ENCODE measurements around the gene FOXL2.

Gene FOXL2

GRCh38 chr3:138941259-138941885 is 5.6 kb downstream of the FOXL2 start:
- Histone ChIP-seq H3K36me3 (ENCODE audit: control insufficient read depth, insufficient read depth, low read length) (no peaks in the 10 kb centered on the region), H3K27me3 (replicated peaks; ENCODE audit: control insufficient read depth, insufficient read depth, low read length) (peaks cover 6% of the 10 kb centered on the region), H3K4me3 (replicated peaks; ENCODE audit: low read depth, low read length) (no peak overlapping the region)
- TF ChIP-seq CTCF (IDR thresholded peaks at IDR 0.05; ENCODE audit: insufficient read depth, low read length, poor library complexity, severe bottlenecking), result peak; percentile 78
- DNase-seq (ENCODE audit: extremely low read depth, insufficient read length), result no peak

GRCh38 chr3:138940446-138940845 is 6.5 kb downstream of the FOXL2 start:
- Histone ChIP-seq H3K27me3 (replicated peaks; ENCODE audit: control insufficient read depth, insufficient read depth, low read length) (peaks cover 6% of the 10 kb centered on the region), H3K4me3 (replicated peaks; ENCODE audit: low read depth, low read length) (no peak overlapping the region), H3K36me3 (ENCODE audit: control insufficient read depth, insufficient read depth, low read length) (no peaks in the 10 kb centered on the region)
- DNase-seq (ENCODE audit: extremely low read depth, insufficient read length), result no peak
- no peak for TF ChIP-seq CTCF (IDR thresholded peaks at IDR 0.05; ENCODE audit: insufficient read depth, low read length, poor library complexity, severe bottlenecking)

GRCh38 chr3:138939561-138940241 is 7.2 kb downstream of the FOXL2 start:
- DNase-seq (ENCODE audit: extremely low read depth, insufficient read length), result no peak
- Histone ChIP-seq H3K36me3 (ENCODE audit: control insufficient read depth, insufficient read depth, low read length) (no peaks in the 10 kb centered on the region), H3K4me3 (replicated peaks; ENCODE audit: low read depth, low read length) (no peak overlapping the region), H3K27me3 (replicated peaks; ENCODE audit: control insufficient read depth, insufficient read depth, low read length) (peaks cover 6% of the 10 kb centered on the region)
- TF ChIP-seq CTCF (IDR thresholded peaks at IDR 0.05; ENCODE audit: insufficient read depth, low read length, poor library complexity, severe bottlenecking), result peak; percentile 13

- Histone ChIP-seq H3K36me3 (ENCODE audit: control insufficient read depth, insufficient read depth, low read length) (no peaks in the 10 kb centered on the region), H3K27me3 (replicated peaks; ENCODE audit: control insufficient read depth, insufficient read depth, low read length) (peaks cover 8% of the 10 kb centered on the region), H3K4me3 (replicated peaks; ENCODE audit: low read depth, low read length) (no peak overlapping the region)
- no peak for TF ChIP-seq CTCF (IDR thresholded peaks at IDR 0.05; ENCODE audit: insufficient read depth, low read length, poor library complexity, severe bottlenecking)
- DNase-seq (ENCODE audit: extremely low read depth, insufficient read length), result no peak
Measured at GRCh38 chr3:138938877-138939560, 7.9 kb downstream of the FOXL2 start.

GRCh38 chr3:138938056-138938876 is 8.7 kb downstream of the FOXL2 start:
- Histone ChIP-seq H3K27me3 (replicated peaks; ENCODE audit: control insufficient read depth, insufficient read depth, low read length) (peaks cover 8% of the 10 kb centered on the region), H3K36me3 (ENCODE audit: control insufficient read depth, insufficient read depth, low read length) (no peaks in the 10 kb centered on the region), H3K4me3 (replicated peaks; ENCODE audit: low read depth, low read length) (no peak overlapping the region)
- no peak for DNase-seq (ENCODE audit: extremely low read depth, insufficient read length)
- TF ChIP-seq CTCF (IDR thresholded peaks at IDR 0.05; ENCODE audit: insufficient read depth, low read length, poor library complexity, severe bottlenecking), result no peak

Measured in GM06990 (cell line).